Pancreas (tissue), 10 donors: ENCODE measurements around the gene FRRS1L. TPM values are rescaled to one million over a fixed set of nuclear protein-coding genes. Genes with fewer than 3 reads are reported as not detected.
"Not testable (repeated sequence)": the region's sequence is repeated elsewhere in the genome, so short reads cannot be mapped to it uniquely, and the experiment has no call there.

ENCODE experiments used
- ATAC-seq, 4 donors: fragments of 200-7000 bp; cut with Tn5 transposase; one replicate each; pipeline versions ENCODE4 v1.8.0 to v1.9.1; 2020; ENCODE audit warnings: mild to moderate bottlenecking in 4 of 4, moderate library complexity in 4 of 4
- DNase-seq, 6 donors: peaks; one replicate each; pipeline ENCODE4 v3.0.0-alpha.2; 2020
- FAIRE-seq: peaks from 2 replicates; lab custom pipeline; 2012; peaks lifted over from hg19 to GRCh38; lab: Jason Lieb, UNC
- H3K27ac ChIP-seq, 4 donors: fragments of 200-600 bp; sonication (generic); 1 replicate in 3 of 4; 2 replicates in 1 of 4; pipeline versions ENCODE4 v1.5.0 to v1.8.0; 2020
- H3K27me3 ChIP-seq, 4 donors: fragments of 200-600 bp; one replicate each; pipeline ENCODE4 v1.8.0; 2021
- H3K36me3 ChIP-seq, 3 donors: fragments of 200-600 bp; sonication (generic) in 1 of 3; one replicate each; pipeline versions ENCODE4 v1.5.0 to v1.8.0; 2020 to 2021
- H3K4me1 ChIP-seq, 3 donors: fragments of 200-600 bp; one replicate each; pipeline ENCODE4 v1.8.0; 2021
- H3K4me3 ChIP-seq, 4 donors: fragments of 200-600 bp; sonication (generic) in 2 of 4; one replicate each; pipeline versions ENCODE4 v1.5.0 to v1.8.0; 2020 to 2021
- H3K9me3 ChIP-seq, 4 donors: fragments of 200-600 bp; one replicate each; pipeline ENCODE4 v1.8.0; 2021
- CTCF ChIP-seq, 4 donors: fragments of 200-600 bp; sonication (generic) in 3 of 4; IDR thresholded peaks; one replicate each; pipeline versions ENCODE4 v1.5.0 to v1.8.0; 2021; ENCODE audit warnings: antibody characterized with exemption in 4 of 4
- WGBS, 2 donors: extraction: QIAGEN DNeasy Blood & Tissue Kit; methylation state at CpG; one replicate each; pipeline ENCODE4 v1.1.7; 2013; 5-methylcytosine and 5-hydroxymethylcytosine counted together
- intact Hi-C, 3 donors: fragments of 100-400 bp; cut with DNase I; formaldehyde crosslinking; loops; one replicate each; pipeline versions ENCODE4 v1.11.1 to v1.14.2; 2022
- polyA plus RNA-seq, 2 donors: library from polyadenylated mRNA; stranded (reverse); fragments of 200-250 nt; gene quantifications; one replicate each; pipeline ENCODE4 v1.2.3, GENCODE V29; 2013
- total RNA-seq, 6 donors: library from RNA; stranded (reverse); fragmentation: NEBNext Ultra II Directional in 4 of 6; extraction: Animal tissue kit (Norgen Biotek cat#: 25700) in 4 of 6; gene quantifications; one replicate each; pipeline versions ENCODE4 v1.2.1 to v1.2.4, GENCODE V29; 2021 to 2023
- donor health status: healthy with polysubstance abuse.
- donor health status: DM: no; HTN: no; CAD: no; lungs with moderate emphysema.
- donor health status: DM: no; HTN: no; CAD: no.
- donor health status: control.
- donor health status: control.
- donor health status: Bipolar disorder and iron deficiency.
- donor health status: DM: yes; HTN: yes; CAD: no.
- donor health status: DM: no; HTN: no; CAD: no.
- donor health status: DM: no; HTN: no; CAD: no.
- donor health status: DM: yes; HTN: yes; CAD: no.

The FRRS1L gene
- total and polyA plus RNA-seq, 8 donors: 0.19 to 3.0 (median 0.80) TPM

- intact Hi-C loops: no loop called here
- no peak for FAIRE-seq
- H3K4me3 ChIP-seq: no peak overlapping the region
- WGBS, 2 donors: 90% methylated on average over 2 of the region's 2 CpGs
- no peak for TF ChIP-seq CTCF (IDR thresholded peaks at IDR 0.05)
- no peak for DNase-seq
- H3K36me3 ChIP-seq: no peaks in the 10 kb centered on the region
- no peak for ATAC-seq
- H3K27ac ChIP-seq: no peak overlapping the region
- no peaks in the 10 kb centered on the region for H3K27me3 ChIP-seq
- H3K9me3 ChIP-seq: no peaks in the 10 kb centered on the region
- H3K4me1 ChIP-seq: no peaks in the 10 kb centered on the region
Observed at GRCh38 chr9:109133533-109133932, 33.5 kb downstream of the FRRS1L start.

GRCh38 chr9:109132567-109133021 is 34.5 kb downstream of the FRRS1L start:
- DNase-seq: no peak
- no peak for TF ChIP-seq CTCF (IDR thresholded peaks at IDR 0.05)
- Histone ChIP-seq H3K9me3 (no peaks in the 10 kb centered on the region), H3K27ac (no peak overlapping the region), H3K36me3 (no peaks in the 10 kb centered on the region), H3K27me3 (no peaks in the 10 kb centered on the region), H3K4me3 (no peak overlapping the region), H3K4me1 (no peaks in the 10 kb centered on the region)
- intact Hi-C loops: no loop called here
- 67 to 86% methylated on average over 2 of the region's 2 CpGs for WGBS, 2 donors
- no peak for FAIRE-seq
- no peak for ATAC-seq

- H3K27ac ChIP-seq: no peak overlapping the region
- H3K4me3 ChIP-seq: no peak overlapping the region
- FAIRE-seq: no peak
- no peaks in the 10 kb centered on the region for H3K4me1 ChIP-seq
- ATAC-seq: peak in 1 of 4 donors; percentile 61
- DNase-seq: no peak
- H3K36me3 ChIP-seq: no peaks in the 10 kb centered on the region
- WGBS, 2 donors: 43 to 49% methylated on average over 6 of the region's 6 CpGs
- intact Hi-C loops: no loop called here
- no peaks in the 10 kb centered on the region for H3K27me3 ChIP-seq
- no peak for TF ChIP-seq CTCF (IDR thresholded peaks at IDR 0.05)
- no peaks in the 10 kb centered on the region for H3K9me3 ChIP-seq
Observed at GRCh38 chr9:109129470-109130197, 37.4 kb downstream of the FRRS1L start.

- H3K9me3 ChIP-seq, DNase-seq, FAIRE-seq, H3K36me3 ChIP-seq, H3K4me1 ChIP-seq, H3K27ac ChIP-seq, intact Hi-C loops, ATAC-seq, H3K27me3 ChIP-seq, H3K4me3 ChIP-seq: not testable (repeated sequence)
- 74 to 79% methylated on average over 4 of the region's 4 CpGs for WGBS, 2 donors
Observed at GRCh38 chr9:109126671-109127070, 40.4 kb downstream of the FRRS1L start.

- Histone ChIP-seq H3K27me3 (no peaks in the 10 kb centered on the region), H3K9me3 (no peaks in the 10 kb centered on the region), H3K27ac (no peak overlapping the region), H3K4me1 (peaks cover 0 to 5% (median 4%) of the 10 kb centered on the region in 3 donors), H3K36me3 (no peaks in the 10 kb centered on the region), H3K4me3 (no peak overlapping the region)
- no peak for TF ChIP-seq CTCF (IDR thresholded peaks at IDR 0.05)
- FAIRE-seq (no peak), ATAC-seq (no peak), DNase-seq (no peak)
- intact Hi-C loops: no loop called here
- WGBS, 2 donors: 36 to 37% methylated on average over 2 of the region's 2 CpGs
Observed at GRCh38 chr9:109124121-109124520, 42.9 kb downstream of the FRRS1L start.
